Peyer's patch (tissue), 4 donors: Measurements from ENCODE around the gene AGO3. TPM values are rescaled to one million over a fixed set of nuclear protein-coding genes. Genes with fewer than 3 reads are reported as not detected.

Experiments used
- DNase-seq, 3 donors: peaks; one replicate each; pipeline ENCODE4 v3.0.0-alpha.2; 2017 to 2019
- H3K27ac ChIP-seq, 4 donors: fragments of 200-600 bp; sonication (generic); one replicate each; pipeline ENCODE4 v1.5.1; 2016 to 2019
- H3K27me3 ChIP-seq, 2 donors: fragments of 200-600 bp; sonication (generic); one replicate each; pipeline ENCODE4 v1.5.1; 2019
- H3K36me3 ChIP-seq, 3 donors: fragments of 200-600 bp; sonication (generic); one replicate each; pipeline ENCODE4 v1.5.1; 2016 to 2019
- H3K4me1 ChIP-seq, 4 donors: fragments of 200-600 bp; sonication (generic); one replicate each; pipeline ENCODE4 v1.5.1; 2016 to 2019
- H3K4me3 ChIP-seq, 4 donors: fragments of 200-600 bp; sonication (generic); 1 replicate in 3 of 4; 2 replicates in 1 of 4; pipeline ENCODE4 v1.5.1; 2016 to 2019; ENCODE audit warnings: mild to moderate bottlenecking in 1 of 4
- H3K9me3 ChIP-seq, 4 donors: fragments of 200-600 bp; sonication (generic); one replicate each; pipeline ENCODE4 v1.5.1; 2016 to 2019; ENCODE audit warnings: mild to moderate bottlenecking in 1 of 4
- CTCF ChIP-seq, 6 experiments: fragments of 450-650 bp in 4 of 6; fragments of 200-600 bp in 2 of 6; sonication (generic) in 1 of 6; IDR thresholded peaks; one replicate each; pipeline ENCODE4 v1.5.1; 2017 to 2019; ENCODE audit warnings: antibody characterized with exemption in 6 of 6, mild to moderate bottlenecking in 3 of 6, moderate library complexity in 1 of 6
- POLR2A ChIP-seq, 2 donors: fragments of 450-650 bp; IDR thresholded peaks; one replicate each; pipeline ENCODE4 v1.5.1; 2017; ENCODE audit warnings: antibody characterized with exemption in 2 of 2, mild to moderate bottlenecking in 2 of 2, moderate library complexity in 2 of 2
- total RNA-seq, 4 donors: library from RNA; depleted of rRNA; stranded (reverse); fragments of >200 nt; gene quantifications; one replicate each; pipeline ENCODE4 v1.1.0, GENCODE V29; 2016

The AGO3 gene
- total RNA-seq, result 10 to 100 TPM; 12.1 to 33.0 (median 18.6) TPM

- Histone ChIP-seq H3K4me3 (peak within 1 kb of the TSS; percentile 67 to 96 (median 90)), H3K36me3 (no peaks in the 10 kb centered on the region), H3K9me3 (no peaks in the 10 kb centered on the region), H3K27ac (peak within 1 kb of the TSS; percentile 95 to 99 (median 99)), H3K27me3 (no peaks in the 10 kb centered on the region), H3K4me1 (peaks cover 0 to 21% (median 5%) of the 10 kb centered on the region in 4 donors)
- peak; percentile 82 to 91 (median 88) for DNase-seq
- TF ChIP-seq POLR2A (IDR thresholded peaks at IDR 0.05), result peak; percentile 62 to 78
- no peak for TF ChIP-seq CTCF (IDR thresholded peaks at IDR 0.05)
These were observed at the start of gene AGO3 for GRCh38 chr1:35930593-35931445. AGO3 (plus strand) TSS chr1:35931105; CDS start chr1:35931427, 322 bp downstream.

GRCh38 chr1:35881850-35882273, 49.0 kb upstream of the AGO3 start:
- no peaks in the 10 kb centered on the region for H3K27me3 ChIP-seq
- peaks cover 4 to 44% (median 7%) of the 10 kb centered on the region in 4 donors for H3K4me1 ChIP-seq
- no peak overlapping the region for H3K27ac ChIP-seq
- no peaks in the 10 kb centered on the region for H3K9me3 ChIP-seq
- TF ChIP-seq CTCF (IDR thresholded peaks at IDR 0.05) (no peak), POLR2A (IDR thresholded peaks at IDR 0.05) (no peak)
- H3K4me3 ChIP-seq, result no peak overlapping the region
- H3K36me3 ChIP-seq, result no peaks in the 10 kb centered on the region
- no peak for DNase-seq

- peak overlapping the region; percentile 92 to 100 (median 98) for H3K4me3 ChIP-seq
- H3K27ac ChIP-seq, result peak overlapping the region; percentile 69 to 91 (median 85)
- no peaks in the 10 kb centered on the region for H3K27me3 ChIP-seq
- H3K4me1 ChIP-seq, result peaks cover 5 to 51% (median 8%) of the 10 kb centered on the region in 4 donors
- no peak for TF ChIP-seq POLR2A (IDR thresholded peaks at IDR 0.05)
- no peak for TF ChIP-seq CTCF (IDR thresholded peaks at IDR 0.05)
- no peaks in the 10 kb centered on the region for H3K9me3 ChIP-seq
- DNase-seq, result peak in 1 of 3 donors; percentile 47
- no peaks in the 10 kb centered on the region for H3K36me3 ChIP-seq
These were observed 48.3 kb upstream of the AGO3 start for GRCh38 chr1:35882586-35882944.

- Histone ChIP-seq H3K4me3 (peak within 1 kb of the TSS; percentile 92 to 100 (median 98)), H3K27ac (peak within 1 kb of the TSS; percentile 69 to 91 (median 85)), H3K27me3 (no peaks in the 10 kb centered on the region), H3K36me3 (no peaks in the 10 kb centered on the region), H3K9me3 (no peaks in the 10 kb centered on the region), H3K4me1 (peaks cover 5 to 56% (median 8%) of the 10 kb centered on the region in 4 donors)
- DNase-seq, result peak; percentile 92 to 97 (median 95)
- peak; percentile 95 to 99 (median 98) for TF ChIP-seq CTCF (IDR thresholded peaks at IDR 0.05)
- TF ChIP-seq POLR2A (IDR thresholded peaks at IDR 0.05), result peak; percentile 73 to 92
These were observed 47.8 kb upstream of the AGO3 start, which contains the start of gene AGO1 for GRCh38 chr1:35882945-35883634. AGO1 (plus strand) TSS chr1:35883209; CDS start chr1:35883422, 213 bp downstream.

- TF ChIP-seq POLR2A (IDR thresholded peaks at IDR 0.05) (no peak), CTCF (IDR thresholded peaks at IDR 0.05) (no peak)
- Histone ChIP-seq H3K4me1 (peaks cover 5 to 60% (median 8%) of the 10 kb centered on the region in 4 donors), H3K4me3 (peak overlapping the region; percentile 92 to 100 (median 98))
These were observed 47.2 kb upstream of the AGO3 start for GRCh38 chr1:35883635-35884101.

More at GRCh38 chr1:35883635-35884101, 47.2 kb upstream of the AGO3 start:
- Histone ChIP-seq H3K27ac (peak overlapping the region; percentile 69 to 91 (median 85)), H3K9me3 (no peaks in the 10 kb centered on the region), H3K36me3 (no peaks in the 10 kb centered on the region), H3K27me3 (no peaks in the 10 kb centered on the region)
- DNase-seq, result peak; percentile 45 to 79 (median 71)
